Duodenal mucosa (tissue), 2 donors: ENCODE results near the gene NBPF3.
"Not testable (repeated sequence)": the region's sequence is repeated elsewhere in the genome, so short reads cannot be mapped to it uniquely, and the experiment has no call there.

Experiments used
- H3K27ac ChIP-seq: one replicate; pipeline ENCODE4 v1.7.0; 2013; ENCODE audit warnings: low read depth, low read length
- H3K27me3 ChIP-seq, 2 donors: one replicate each; pipeline ENCODE4 v1.7.0; 2013; ENCODE audit warnings: low read length in 2 of 2, control low read depth in 1 of 2; ENCODE audit not compliant: insufficient read depth in 2 of 2, control insufficient read depth in 1 of 2
- H3K36me3 ChIP-seq, 2 donors: one replicate each; pipeline ENCODE4 v1.7.0; 2013; ENCODE audit warnings: low read length in 2 of 2, control low read depth in 1 of 2; ENCODE audit not compliant: insufficient read depth in 2 of 2, control insufficient read depth in 1 of 2
- H3K4me1 ChIP-seq, 2 donors: one replicate each; pipeline ENCODE4 v1.7.0; 2013; ENCODE audit warnings: low read length in 2 of 2, control low read depth in 1 of 2; ENCODE audit not compliant: insufficient read depth in 2 of 2, control insufficient read depth in 1 of 2
- H3K4me3 ChIP-seq, 2 donors: one replicate each; pipeline ENCODE4 v1.7.0; 2013; ENCODE audit warnings: low read length in 2 of 2, low read depth in 1 of 2
- H3K9ac ChIP-seq, 2 donors: one replicate each; pipeline ENCODE4 v1.7.0; 2013; ENCODE audit warnings: low read length in 2 of 2, low read depth in 1 of 2
- H3K9me3 ChIP-seq, 2 donors: one replicate each; pipeline ENCODE4 v1.7.0; 2013; ENCODE audit warnings: low read length in 2 of 2, control low read depth in 1 of 2; ENCODE audit not compliant: control insufficient read depth in 1 of 2

Gene NBPF3

DNA sequence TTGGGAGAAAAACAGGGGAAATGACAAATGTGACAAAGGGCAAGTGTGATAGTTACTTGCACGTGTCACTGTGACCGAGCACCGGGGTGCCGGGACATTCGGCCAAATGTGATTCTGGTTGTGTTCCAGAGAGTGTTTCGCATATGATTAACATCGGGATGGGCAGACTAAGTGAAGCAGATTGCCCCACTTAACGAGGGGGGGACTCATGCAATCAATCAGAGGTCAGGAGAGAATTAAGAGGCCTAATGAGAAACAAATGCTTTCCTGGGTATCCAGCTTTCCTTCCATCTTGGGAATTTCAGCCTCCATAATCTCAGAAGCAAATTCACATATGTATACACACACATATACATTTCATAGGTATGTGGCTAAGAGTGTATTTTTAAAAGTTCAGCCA lies 18.6 kb upstream of the NBPF3 start:
- not testable (repeated sequence) for H3K4me1 ChIP-seq, H3K27me3 ChIP-seq, H3K9me3 ChIP-seq, H3K4me3 ChIP-seq, H3K36me3 ChIP-seq, H3K9ac ChIP-seq, H3K27ac ChIP-seq

DNA sequence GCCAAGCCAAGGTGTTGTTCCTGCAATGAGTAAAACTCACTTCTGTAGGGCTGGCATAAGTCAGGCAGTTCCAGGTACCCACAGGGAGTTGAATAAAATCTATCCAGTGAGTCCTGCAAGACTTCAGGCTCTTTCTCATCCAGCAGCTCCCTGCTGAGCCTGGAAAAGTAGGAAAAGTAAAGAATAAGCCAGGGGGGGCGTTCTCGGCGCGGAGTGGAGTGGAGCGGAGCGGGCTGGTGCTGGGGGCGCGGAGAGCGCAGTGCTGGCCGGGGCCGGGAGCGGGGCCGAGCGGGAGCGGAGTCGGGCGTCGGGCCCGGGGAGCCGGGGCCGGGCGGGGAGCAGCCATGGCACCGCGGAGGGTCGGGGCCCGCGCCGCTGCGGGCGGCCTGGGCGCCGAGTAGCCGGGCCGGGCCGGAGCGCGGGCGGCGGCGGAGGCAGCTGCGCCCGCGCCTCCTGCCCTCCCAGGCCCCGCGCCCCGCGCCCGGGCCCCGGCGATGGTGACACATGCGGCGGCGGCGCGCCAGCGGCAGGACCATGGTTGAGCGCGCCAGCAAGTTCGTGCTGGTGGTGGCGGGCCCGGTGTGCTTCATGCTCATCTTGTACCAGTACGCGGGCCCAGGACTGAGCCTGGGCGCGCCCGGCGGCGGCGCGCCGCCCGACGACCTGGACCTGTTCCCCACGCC lies 12.0 kb upstream of the NBPF3 start:
- H3K9me3 ChIP-seq, H3K27ac ChIP-seq, H3K4me3 ChIP-seq, H3K9ac ChIP-seq, H3K4me1 ChIP-seq, H3K27me3 ChIP-seq, H3K36me3 ChIP-seq: not testable (repeated sequence)

DNA sequence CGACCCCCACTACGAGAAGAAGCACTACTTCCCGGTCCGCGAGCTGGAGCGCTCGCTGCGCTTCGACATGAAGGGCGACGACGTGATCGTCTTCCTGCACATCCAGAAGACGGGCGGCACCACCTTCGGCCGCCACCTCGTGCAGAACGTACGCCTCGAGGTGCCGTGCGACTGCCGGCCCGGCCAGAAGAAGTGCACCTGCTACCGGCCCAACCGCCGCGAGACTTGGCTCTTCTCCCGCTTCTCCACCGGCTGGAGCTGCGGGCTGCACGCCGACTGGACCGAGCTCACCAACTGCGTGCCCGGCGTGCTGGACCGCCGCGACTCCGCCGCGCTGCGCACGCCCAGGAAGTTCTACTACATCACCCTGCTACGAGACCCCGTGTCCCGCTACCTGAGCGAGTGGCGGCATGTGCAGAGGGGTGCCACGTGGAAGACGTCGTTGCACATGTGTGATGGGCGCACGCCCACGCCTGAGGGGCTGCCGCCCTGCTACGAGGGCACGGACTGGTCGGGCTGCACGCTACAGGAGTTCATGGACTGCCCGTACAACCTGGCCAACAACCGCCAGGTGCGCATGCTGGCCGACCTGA lies 11.4 kb upstream of the NBPF3 start:
- H3K36me3 ChIP-seq, H3K27ac ChIP-seq, H3K9ac ChIP-seq, H3K4me3 ChIP-seq, H3K4me1 ChIP-seq, H3K27me3 ChIP-seq, H3K9me3 ChIP-seq: not testable (repeated sequence)

DNA sequence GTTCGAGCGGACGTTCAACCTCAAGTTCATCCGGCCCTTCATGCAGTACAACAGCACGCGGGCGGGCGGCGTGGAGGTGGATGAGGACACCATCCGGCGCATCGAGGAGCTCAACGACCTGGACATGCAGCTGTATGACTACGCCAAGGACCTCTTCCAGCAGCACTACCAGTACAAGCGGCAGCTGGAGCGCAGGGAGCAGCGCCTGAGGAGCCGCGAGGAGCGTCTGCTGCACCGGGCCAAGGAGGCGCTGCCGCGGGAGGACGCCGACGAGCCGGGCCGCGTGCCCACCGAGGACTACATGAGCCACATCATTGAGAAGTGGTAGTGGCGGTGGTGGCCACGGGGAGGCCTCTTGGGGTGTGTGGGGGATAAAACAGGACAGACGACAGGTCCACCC lies 10.7 kb upstream of the NBPF3 start:
- H3K4me1 ChIP-seq, H3K9ac ChIP-seq, H3K27me3 ChIP-seq, H3K36me3 ChIP-seq, H3K9me3 ChIP-seq, H3K27ac ChIP-seq, H3K4me3 ChIP-seq: not testable (repeated sequence)

DNA sequence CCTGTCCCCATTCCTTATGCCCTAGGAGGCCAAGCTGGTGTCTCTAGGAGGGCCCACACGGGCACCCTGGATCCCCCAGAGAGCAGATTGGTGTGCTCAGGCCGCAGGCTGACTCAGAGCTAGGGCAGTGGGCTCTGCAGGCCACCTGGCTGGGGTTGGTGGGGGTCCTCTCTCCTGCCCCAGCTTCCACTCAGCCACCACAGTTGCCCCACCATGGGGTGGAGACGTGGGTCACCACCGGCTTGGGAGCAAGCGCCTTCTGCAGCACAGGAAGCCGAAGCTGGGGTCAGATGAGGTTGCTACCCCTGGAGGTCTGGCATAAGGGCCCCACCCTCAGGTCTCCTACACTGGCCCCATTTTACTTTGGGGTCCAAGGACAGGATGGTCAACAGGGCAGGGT lies 9.1 kb upstream of the NBPF3 start:
- H3K27ac ChIP-seq, H3K9ac ChIP-seq, H3K4me3 ChIP-seq, H3K4me1 ChIP-seq, H3K27me3 ChIP-seq, H3K36me3 ChIP-seq, H3K9me3 ChIP-seq: not testable (repeated sequence)

DNA sequence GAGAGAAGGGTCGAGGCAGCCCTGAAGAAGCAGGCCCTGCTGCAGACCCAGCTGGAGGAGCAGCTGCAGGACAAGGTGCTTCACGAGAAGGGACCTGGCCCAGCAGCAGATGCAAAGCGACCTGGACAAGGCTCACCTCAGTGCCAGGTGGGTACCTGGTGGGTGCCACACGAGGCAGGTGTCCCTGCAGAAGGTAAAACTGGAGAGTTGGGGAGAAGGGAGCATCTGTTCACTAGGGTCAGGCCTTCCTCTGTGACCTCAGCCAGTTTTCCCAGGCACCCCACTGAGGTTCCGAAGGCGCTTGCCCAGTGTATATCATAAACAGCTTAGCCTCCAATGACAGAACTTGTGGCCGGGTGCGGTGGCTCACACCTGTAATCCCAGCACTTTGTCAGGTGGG lies 5.5 kb upstream of the NBPF3 start:
- H3K27ac ChIP-seq, result no peak overlapping the region

DNA sequence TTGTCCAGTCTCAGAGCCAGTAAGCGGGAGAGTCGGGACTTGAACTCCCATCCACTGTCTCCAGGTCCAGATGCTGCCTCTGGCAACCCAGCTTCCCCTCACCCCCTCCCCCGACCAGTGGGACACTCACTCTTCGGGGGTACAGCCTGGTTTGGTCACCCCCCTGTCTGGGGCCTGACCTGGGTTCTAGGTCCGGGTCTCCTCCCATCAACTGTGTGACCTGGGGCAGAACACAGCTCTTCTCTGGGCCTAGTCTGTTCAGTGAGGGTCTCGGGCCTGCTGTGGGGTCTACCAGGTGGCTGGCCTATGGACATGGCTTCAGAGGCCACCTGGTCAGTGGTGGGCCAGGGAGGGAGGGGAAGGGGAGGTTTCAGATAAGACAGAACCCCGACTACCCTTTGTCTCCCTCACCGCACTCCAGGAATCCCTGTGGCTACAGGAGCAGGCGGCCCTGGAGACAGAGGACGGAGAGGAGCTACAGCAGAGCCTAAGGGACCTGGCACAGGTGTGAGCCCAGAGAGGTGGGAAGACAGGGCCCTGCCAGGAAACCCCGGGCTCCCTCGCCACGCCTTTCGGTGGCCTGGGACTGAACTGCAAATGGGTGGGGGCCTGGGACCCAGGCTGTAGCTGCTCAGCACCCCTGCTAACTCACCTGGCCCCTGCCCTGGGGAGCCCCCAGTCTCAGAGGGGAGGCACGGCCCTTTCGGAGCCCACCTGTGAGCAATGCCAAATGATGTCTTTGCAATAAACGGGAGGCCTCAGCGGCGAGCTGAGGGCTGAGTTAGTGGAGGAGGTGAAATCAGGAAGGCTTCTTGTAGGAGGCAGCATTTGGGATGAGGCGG lies 4.1 kb upstream of the NBPF3 start:
- Histone ChIP-seq H3K4me3 (no peak overlapping the region), H3K4me1 (peaks cover 0 to 3% of the 10 kb centered on the region in 2 donors), H3K36me3 (no peaks in the 10 kb centered on the region), H3K9ac (no peak overlapping the region), H3K9me3 (no peaks in the 10 kb centered on the region), H3K27ac (no peak overlapping the region), H3K27me3 (peaks cover 0 to 3% of the 10 kb centered on the region in 2 donors)

More for the DNA sequence above, 5.5 kb upstream of the NBPF3 start:
- Histone ChIP-seq H3K4me3 (no peak overlapping the region), H3K4me1 (no peaks in the 10 kb centered on the region), H3K9me3 (no peaks in the 10 kb centered on the region), H3K9ac (no peak overlapping the region), H3K36me3 (no peaks in the 10 kb centered on the region), H3K27me3 (peaks cover 0 to 3% of the 10 kb centered on the region in 2 donors)

DNA sequence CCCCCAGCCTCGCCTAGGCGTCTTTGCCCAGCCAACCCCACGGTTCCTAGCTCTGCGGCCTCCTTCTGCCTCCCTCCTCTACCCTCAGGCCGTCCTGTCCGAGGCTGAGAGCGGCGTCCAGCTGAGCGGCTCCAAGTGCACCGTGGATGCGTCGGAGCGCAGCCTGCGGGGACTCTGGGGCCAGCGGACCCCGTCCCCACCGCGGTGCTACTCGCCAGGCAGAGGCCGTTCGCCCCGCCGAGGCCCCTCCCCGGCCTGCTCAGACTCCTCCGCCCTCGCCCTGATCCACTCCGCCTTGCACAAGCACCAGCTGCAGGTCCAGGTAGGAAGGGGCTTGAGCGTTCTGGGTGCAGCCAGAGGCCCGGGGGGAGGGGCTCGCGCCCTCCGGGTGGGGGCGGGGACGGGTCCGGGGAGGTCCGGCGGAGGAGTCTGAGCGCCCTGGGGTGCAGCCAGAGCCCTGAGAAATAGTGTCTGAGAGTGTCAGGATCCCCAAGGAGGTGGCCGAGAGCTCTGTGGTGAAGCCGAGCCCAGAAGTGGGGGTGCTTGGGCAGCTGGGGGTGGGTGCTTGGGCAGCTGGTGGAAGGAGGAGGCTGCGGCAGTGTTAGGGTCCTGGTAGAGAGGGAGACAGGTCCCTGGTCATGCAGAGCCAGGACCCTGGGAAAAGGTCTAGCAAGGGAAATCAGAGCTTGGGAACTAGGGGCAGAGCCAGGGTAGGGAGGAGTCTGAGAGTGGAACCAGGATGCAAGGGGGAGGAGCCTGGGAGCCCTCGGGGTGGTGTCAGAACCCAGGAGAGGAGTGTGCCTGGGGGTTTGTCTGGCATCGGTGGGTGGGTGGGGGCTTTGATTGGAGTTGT lies 3.2 kb upstream of the NBPF3 start:
- H3K27me3 ChIP-seq, result peaks cover 0 to 3% of the 10 kb centered on the region in 2 donors

DNA sequence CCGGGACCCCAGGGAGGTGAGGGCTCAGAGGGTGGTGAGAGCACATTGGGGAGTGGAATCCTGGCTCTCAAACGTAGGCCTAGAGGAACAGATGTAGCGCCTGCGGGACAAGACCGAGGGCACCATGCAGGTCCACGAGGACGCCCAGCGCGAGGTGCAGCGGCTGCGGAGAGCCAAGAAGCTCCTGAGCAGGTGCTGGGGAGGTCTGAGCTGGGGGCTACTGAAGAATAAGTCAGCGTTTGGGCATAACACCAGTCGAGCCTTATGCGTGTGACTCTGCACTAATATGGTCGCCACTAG lies 2.6 kb upstream of the NBPF3 start:
- Histone ChIP-seq H3K9me3 (no peaks in the 10 kb centered on the region), H3K9ac (no peak overlapping the region), H3K27me3 (peaks cover 0 to 3% of the 10 kb centered on the region in 2 donors), H3K4me1 (peaks cover 0 to 4% of the 10 kb centered on the region in 2 donors), H3K36me3 (no peaks in the 10 kb centered on the region), H3K27ac (no peak overlapping the region), H3K4me3 (no peak overlapping the region)

More for the DNA sequence above, 3.2 kb upstream of the NBPF3 start:
- no peak overlapping the region for H3K27ac ChIP-seq
- no peaks in the 10 kb centered on the region for H3K9me3 ChIP-seq
- H3K36me3 ChIP-seq, result no peaks in the 10 kb centered on the region
- peak overlapping the region in 1 of 2 donors; percentile 29 for H3K4me3 ChIP-seq
- no peak overlapping the region for H3K9ac ChIP-seq
- peaks cover 0 to 4% of the 10 kb centered on the region in 2 donors for H3K4me1 ChIP-seq
